ENCODE data around the gene MUC13.

MUC13 gene

DNA sequence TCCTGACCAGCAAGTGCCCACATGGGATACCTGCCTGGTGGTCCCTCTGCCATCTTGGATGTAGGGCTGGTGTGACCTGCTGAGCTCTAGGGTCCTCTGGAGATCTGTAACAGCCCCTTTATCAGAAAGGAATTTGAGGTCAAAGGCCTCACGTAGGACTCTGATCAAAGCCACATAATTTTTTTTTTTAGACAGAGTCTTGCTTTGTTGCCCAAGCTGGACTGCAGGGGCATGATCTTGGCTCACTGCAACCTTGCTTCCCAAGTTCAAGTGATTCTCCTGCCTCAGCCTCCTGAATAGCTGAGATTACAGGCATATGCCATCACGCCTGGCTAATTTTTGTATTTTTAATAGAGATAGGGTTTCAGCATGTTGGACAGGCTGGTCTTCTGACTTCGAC is 56.9 kb downstream of the MUC13 start:
- WGBS (ENCODE audit: insufficient coverage, insufficient read length): no CpG with 5 or more reads among the region's 3 CpGs
- Histone ChIP-seq H3K4me3 (ENCODE audit: low read length) (no peak overlapping the region), H3K4me1 (ENCODE audit: control insufficient read depth, insufficient read depth, low read length) (peaks cover 12% of the 10 kb centered on the region), H3K9me3 (ENCODE audit: control insufficient read depth, insufficient read depth, low read length) (no peaks in the 10 kb centered on the region), H3K27me3 (ENCODE audit: control insufficient read depth, insufficient read depth, low read length) (no peaks in the 10 kb centered on the region), H3K36me3 (ENCODE audit: control insufficient read depth, insufficient read depth, low read length) (peaks cover 2% of the 10 kb centered on the region; the same call in 1 of the 2 replicates), H3K27ac (ENCODE audit: low read length) (no peak overlapping the region)
- DNase-seq (ENCODE audit: low read depth, low spot score): no peak

DNA sequence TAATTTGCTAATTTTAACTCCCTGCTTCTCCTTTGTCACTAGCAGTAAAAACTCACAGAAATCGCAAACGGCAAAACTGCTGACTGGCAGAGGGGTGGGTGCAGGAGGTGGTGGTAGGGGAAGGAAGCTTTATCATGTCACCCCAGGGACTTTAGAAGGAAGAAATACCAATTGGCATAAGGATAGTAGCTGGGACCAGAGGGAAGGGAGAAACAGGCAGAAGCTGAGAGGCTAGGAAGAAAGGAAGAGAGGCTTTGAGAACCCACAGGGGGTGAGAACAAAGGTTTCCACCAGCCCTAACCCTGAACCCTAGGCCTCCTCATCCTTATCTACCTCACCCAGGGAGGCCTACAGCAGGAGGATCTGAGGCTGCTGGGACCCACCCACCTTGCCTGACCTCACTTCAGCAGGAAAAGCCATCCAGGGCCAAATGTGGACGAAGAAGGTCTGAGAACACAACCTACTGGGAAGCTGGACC is 58.1 kb downstream of the MUC13 start:
- Histone ChIP-seq H3K27ac (ENCODE audit: low read length) (no peak overlapping the region), H3K9me3 (ENCODE audit: control insufficient read depth, insufficient read depth, low read length) (no peaks in the 10 kb centered on the region), H3K4me3 (ENCODE audit: low read length) (no peak overlapping the region), H3K4me1 (ENCODE audit: control insufficient read depth, insufficient read depth, low read length) (peaks cover 10% of the 10 kb centered on the region; the same call in 1 of the 2 replicates), H3K36me3 (ENCODE audit: control insufficient read depth, insufficient read depth, low read length) (peaks cover 2% of the 10 kb centered on the region; the same call in 1 of the 2 replicates), H3K27me3 (ENCODE audit: control insufficient read depth, insufficient read depth, low read length) (no peaks in the 10 kb centered on the region)
- DNase-seq (ENCODE audit: low read depth, low spot score): no peak
- WGBS (ENCODE audit: insufficient coverage, insufficient read length): no CpG with 5 or more reads among the region's 3 CpGs

DNA sequence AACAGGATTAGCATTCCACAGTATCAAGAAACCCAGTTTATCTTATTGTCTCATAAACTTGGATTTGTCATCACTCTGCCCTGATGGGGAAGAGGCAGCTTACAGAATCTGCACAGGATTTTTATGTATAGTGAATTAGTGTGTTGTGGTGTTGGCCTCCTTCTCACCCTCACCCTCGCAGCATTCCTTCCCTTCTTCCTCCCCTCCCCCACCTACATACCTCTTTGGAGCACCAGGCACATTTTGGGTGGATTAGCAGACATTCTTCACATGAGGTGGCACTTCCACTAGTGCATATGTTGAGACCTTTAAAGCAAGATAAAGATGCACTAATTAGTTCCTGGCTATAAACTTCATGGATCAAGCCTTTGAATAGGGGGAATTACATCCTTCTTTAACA is 61.3 kb downstream of the MUC13 start:
- Histone ChIP-seq H3K4me3 (ENCODE audit: low read length) (no peak overlapping the region), H3K4me1 (ENCODE audit: control insufficient read depth, insufficient read depth, low read length) (peaks cover 8% of the 10 kb centered on the region; the same call in 1 of the 2 replicates), H3K9me3 (ENCODE audit: control insufficient read depth, insufficient read depth, low read length) (no peaks in the 10 kb centered on the region), H3K36me3 (ENCODE audit: control insufficient read depth, insufficient read depth, low read length) (no peaks in the 10 kb centered on the region), H3K27me3 (ENCODE audit: control insufficient read depth, insufficient read depth, low read length) (no peaks in the 10 kb centered on the region), H3K27ac (ENCODE audit: low read length) (no peak overlapping the region)
- no peak for DNase-seq (ENCODE audit: low read depth, low spot score)
- WGBS (ENCODE audit: insufficient coverage, insufficient read length): no CpG with 5 or more reads among the region's 1 CpG

DNA sequence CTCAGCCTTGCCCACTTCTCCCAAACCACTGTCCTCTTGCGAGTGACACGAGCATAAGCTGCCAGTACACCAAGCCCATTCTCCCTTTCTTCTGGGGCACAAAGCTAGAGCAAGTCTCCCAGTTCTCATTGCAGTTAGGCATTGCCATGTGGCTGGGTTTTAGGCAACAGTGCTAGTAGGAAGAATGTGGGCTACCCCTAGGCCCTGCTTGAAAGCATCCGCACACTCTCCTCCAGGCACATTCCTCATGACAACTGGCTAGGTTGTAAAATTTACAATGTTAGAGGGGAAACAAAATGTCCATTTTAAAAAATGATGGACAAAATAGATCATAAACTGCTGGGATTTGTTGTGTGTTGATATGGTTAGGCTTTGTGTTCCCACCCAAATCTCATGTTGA is 67.0 kb downstream of the MUC13 start:
- no peaks in the 10 kb centered on the region for H3K9me3 ChIP-seq (ENCODE audit: control insufficient read depth, insufficient read depth, low read length)
- WGBS (ENCODE audit: insufficient coverage, insufficient read length): no CpG with 5 or more reads among the region's 3 CpGs
- DNase-seq (ENCODE audit: low read depth, low spot score): no peak

DNA sequence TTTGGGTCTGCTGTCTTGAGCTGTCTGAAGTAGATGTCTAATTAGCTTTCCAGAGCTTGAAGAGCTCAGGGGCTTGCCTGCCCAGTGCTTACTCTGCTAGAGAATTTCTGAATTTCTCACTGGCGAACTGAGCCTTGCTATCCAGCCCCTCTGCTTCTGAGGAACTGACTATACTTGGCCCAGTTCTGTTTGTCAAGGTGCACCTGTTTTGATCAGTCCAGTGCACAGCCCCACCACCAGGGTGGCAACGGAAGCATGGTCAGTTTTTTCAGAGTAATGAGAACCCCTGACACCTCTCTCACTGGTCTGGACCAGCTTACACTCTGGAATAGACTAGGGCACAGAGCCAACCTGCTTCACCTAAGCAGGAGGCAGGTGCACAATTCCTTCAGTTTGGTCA is 72.5 kb downstream of the MUC13 start:
- DNase-seq (ENCODE audit: low read depth, low spot score): no peak
- Histone ChIP-seq H3K27me3 (ENCODE audit: control insufficient read depth, insufficient read depth, low read length) (no peaks in the 10 kb centered on the region), H3K27ac (ENCODE audit: low read length) (no peak overlapping the region), H3K4me3 (ENCODE audit: low read length) (no peak overlapping the region), H3K4me1 (ENCODE audit: control insufficient read depth, insufficient read depth, low read length) (no peaks in the 10 kb centered on the region), H3K9me3 (ENCODE audit: control insufficient read depth, insufficient read depth, low read length) (no peaks in the 10 kb centered on the region), H3K36me3 (ENCODE audit: control insufficient read depth, insufficient read depth, low read length) (peaks cover 5% of the 10 kb centered on the region)
- no CpG with 5 or more reads among the region's 2 CpGs for WGBS (ENCODE audit: insufficient coverage, insufficient read length)

More for the DNA sequence above, 67.0 kb downstream of the MUC13 start:
- Histone ChIP-seq H3K36me3 (ENCODE audit: control insufficient read depth, insufficient read depth, low read length) (no peaks in the 10 kb centered on the region; the same call in 1 of the 2 replicates), H3K4me1 (ENCODE audit: control insufficient read depth, insufficient read depth, low read length) (no peaks in the 10 kb centered on the region), H3K27me3 (ENCODE audit: control insufficient read depth, insufficient read depth, low read length) (no peaks in the 10 kb centered on the region), H3K4me3 (ENCODE audit: low read length) (no peak overlapping the region), H3K27ac (ENCODE audit: low read length) (no peak overlapping the region)

DNA sequence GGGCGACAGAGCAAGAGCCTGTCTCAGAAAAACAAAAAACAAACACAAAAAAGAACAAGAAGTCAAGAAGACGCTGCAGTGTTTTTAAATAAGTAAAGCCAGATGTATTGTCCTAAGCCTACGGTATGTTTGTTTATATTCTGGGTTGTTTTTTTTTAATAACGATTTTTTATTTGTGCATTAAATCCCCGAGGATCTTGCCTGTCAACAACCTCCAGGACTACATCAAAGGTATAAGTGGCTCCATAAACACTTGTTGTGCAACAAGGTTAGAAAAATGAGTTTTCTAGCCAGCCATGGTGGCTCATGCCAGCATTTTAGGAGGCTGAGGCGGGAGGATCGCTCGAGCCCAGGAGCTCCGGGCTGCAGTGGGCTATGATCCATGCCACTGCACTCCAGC is 73.5 kb downstream of the MUC13 start:
- H3K27ac ChIP-seq (ENCODE audit: low read length): no peak overlapping the region
- no CpG with 5 or more reads among the region's 9 CpGs for WGBS (ENCODE audit: insufficient coverage, insufficient read length)
- no peaks in the 10 kb centered on the region for H3K9me3 ChIP-seq (ENCODE audit: control insufficient read depth, insufficient read depth, low read length)
- DNase-seq (ENCODE audit: low read depth, low spot score): no peak
- peaks cover 5% of the 10 kb centered on the region for H3K36me3 ChIP-seq (ENCODE audit: control insufficient read depth, insufficient read depth, low read length)
- no peak overlapping the region for H3K4me3 ChIP-seq (ENCODE audit: low read length)
- H3K4me1 ChIP-seq (ENCODE audit: control insufficient read depth, insufficient read depth, low read length): no peaks in the 10 kb centered on the region
- no peaks in the 10 kb centered on the region for H3K27me3 ChIP-seq (ENCODE audit: control insufficient read depth, insufficient read depth, low read length)

DNA sequence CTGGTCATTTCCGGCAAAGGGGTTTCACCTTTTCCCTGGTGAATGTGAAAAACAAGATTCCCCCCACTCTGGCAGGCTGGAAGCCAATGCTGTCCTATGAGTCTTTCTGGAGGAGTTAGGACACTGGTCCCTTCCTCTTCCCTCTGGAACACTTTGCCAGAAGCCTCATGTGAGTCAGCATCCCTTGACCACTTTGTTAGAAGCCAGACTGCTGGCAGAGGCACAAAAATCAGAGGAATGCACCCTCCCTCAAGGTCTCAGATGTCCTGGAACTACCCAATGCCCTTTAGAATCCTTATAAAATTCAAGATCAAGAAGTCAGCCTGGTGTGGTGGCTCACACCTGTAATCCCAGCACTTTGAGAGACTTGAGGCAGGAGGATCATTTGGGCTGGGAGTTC is 74.0 kb downstream of the MUC13 start:
- peaks cover 5% of the 10 kb centered on the region for H3K36me3 ChIP-seq (ENCODE audit: control insufficient read depth, insufficient read depth, low read length)
- WGBS (ENCODE audit: insufficient coverage, insufficient read length): no CpG with 5 or more reads among the region's 1 CpG
- no peaks in the 10 kb centered on the region for H3K9me3 ChIP-seq (ENCODE audit: control insufficient read depth, insufficient read depth, low read length)
- H3K27me3 ChIP-seq (ENCODE audit: control insufficient read depth, insufficient read depth, low read length): no peaks in the 10 kb centered on the region
- DNase-seq (ENCODE audit: low read depth, low spot score): no peak
- no peak overlapping the region for H3K4me3 ChIP-seq (ENCODE audit: low read length)
- no peak overlapping the region for H3K27ac ChIP-seq (ENCODE audit: low read length)
- no peaks in the 10 kb centered on the region for H3K4me1 ChIP-seq (ENCODE audit: control insufficient read depth, insufficient read depth, low read length)

DNA sequence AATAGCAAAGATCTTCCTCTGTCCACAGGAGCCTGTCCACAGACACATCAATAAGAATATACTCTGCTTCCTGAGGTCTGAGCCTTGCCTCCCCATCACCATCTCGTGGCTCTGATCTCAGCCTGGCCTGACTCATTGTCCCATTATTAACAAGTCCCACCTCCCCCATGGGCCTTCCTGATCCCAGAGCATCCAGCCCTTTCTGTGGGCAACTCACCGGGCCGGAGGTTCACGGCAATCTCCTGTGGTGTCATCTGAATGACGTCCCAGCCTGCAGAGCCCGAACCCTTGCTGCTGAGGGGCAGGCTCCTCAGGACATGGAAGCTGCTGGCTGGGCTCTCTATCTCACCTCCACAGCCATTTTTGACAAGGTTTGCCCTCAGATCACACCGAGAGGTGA is 75.5 kb downstream of the MUC13 start:
- Histone ChIP-seq H3K27ac (ENCODE audit: low read length) (no peak overlapping the region), H3K27me3 (ENCODE audit: control insufficient read depth, insufficient read depth, low read length) (no peaks in the 10 kb centered on the region), H3K36me3 (ENCODE audit: control insufficient read depth, insufficient read depth, low read length) (peaks cover 5% of the 10 kb centered on the region), H3K4me3 (ENCODE audit: low read length) (no peak overlapping the region), H3K9me3 (ENCODE audit: control insufficient read depth, insufficient read depth, low read length) (no peaks in the 10 kb centered on the region), H3K4me1 (ENCODE audit: control insufficient read depth, insufficient read depth, low read length) (no peaks in the 10 kb centered on the region)
- no CpG with 5 or more reads among the region's 7 CpGs for WGBS (ENCODE audit: insufficient coverage, insufficient read length)
- no peak for DNase-seq (ENCODE audit: low read depth, low spot score)

DNA sequence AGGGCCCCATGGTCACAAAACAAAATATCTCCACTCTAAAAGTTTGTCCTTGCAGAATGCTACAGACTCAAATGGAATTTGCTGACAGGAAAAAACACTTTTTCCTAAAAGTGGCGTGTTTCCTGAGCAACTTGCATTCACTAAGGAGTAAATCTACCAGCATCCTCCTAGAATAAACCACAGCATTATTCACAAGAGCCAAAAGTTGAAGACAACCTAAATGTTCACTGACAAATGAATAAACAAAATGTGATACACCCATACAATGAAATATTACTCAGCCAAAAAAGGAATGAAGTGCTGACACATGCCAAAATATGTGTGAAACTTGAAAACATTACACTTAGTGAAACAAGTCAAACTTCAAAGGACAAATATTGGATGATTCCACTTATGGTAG is 76.3 kb downstream of the MUC13 start:
- WGBS (ENCODE audit: insufficient coverage, insufficient read length): no CpG with 5 or more reads among the region's 1 CpG
- no peak for DNase-seq (ENCODE audit: low read depth, low spot score)

DNA sequence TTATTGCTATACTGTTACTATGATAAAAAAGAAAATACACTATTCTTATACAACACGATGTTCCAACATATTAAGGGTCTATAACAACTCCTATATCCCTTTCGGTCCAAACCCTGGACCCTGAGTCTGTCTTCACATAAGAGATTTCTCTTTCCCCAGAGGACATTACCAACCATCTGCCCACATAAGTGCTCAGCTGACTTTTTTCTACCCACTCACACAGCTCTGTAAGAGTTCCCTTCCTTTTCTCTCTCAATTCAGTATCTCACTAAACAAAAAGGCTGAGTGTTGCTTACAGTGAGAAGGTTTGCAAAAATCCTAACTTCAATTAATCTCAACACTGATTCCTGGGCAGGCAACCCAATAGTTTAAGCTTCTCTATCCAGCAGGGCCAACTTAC is 77.9 kb downstream of the MUC13 start:
- no CpG with 5 or more reads among the region's 2 CpGs for WGBS (ENCODE audit: insufficient coverage, insufficient read length)
- H3K27ac ChIP-seq (ENCODE audit: low read length): no peak overlapping the region
- no peaks in the 10 kb centered on the region; the same call in 1 of the 2 replicates for H3K4me1 ChIP-seq (ENCODE audit: control insufficient read depth, insufficient read depth, low read length)
- H3K36me3 ChIP-seq (ENCODE audit: control insufficient read depth, insufficient read depth, low read length): peaks cover 3% of the 10 kb centered on the region
- no peaks in the 10 kb centered on the region for H3K9me3 ChIP-seq (ENCODE audit: control insufficient read depth, insufficient read depth, low read length)
- no peak for DNase-seq (ENCODE audit: low read depth, low spot score)
- H3K27me3 ChIP-seq (ENCODE audit: control insufficient read depth, insufficient read depth, low read length): no peaks in the 10 kb centered on the region
- no peak overlapping the region for H3K4me3 ChIP-seq (ENCODE audit: low read length)

More for the DNA sequence above, 76.3 kb downstream of the MUC13 start:
- H3K4me3 ChIP-seq (ENCODE audit: low read length): no peak overlapping the region
- H3K9me3 ChIP-seq (ENCODE audit: control insufficient read depth, insufficient read depth, low read length): no peaks in the 10 kb centered on the region
- H3K27ac ChIP-seq (ENCODE audit: low read length): no peak overlapping the region
- no peaks in the 10 kb centered on the region for H3K4me1 ChIP-seq (ENCODE audit: control insufficient read depth, insufficient read depth, low read length)
- no peaks in the 10 kb centered on the region for H3K27me3 ChIP-seq (ENCODE audit: control insufficient read depth, insufficient read depth, low read length)
- peaks cover 5% of the 10 kb centered on the region for H3K36me3 ChIP-seq (ENCODE audit: control insufficient read depth, insufficient read depth, low read length)
